CD4-positive, alpha-beta memory T cell (primary cell): ENCODE results near the gene LYRM9. TPM values are rescaled to one million over a fixed set of nuclear protein-coding genes. Genes with fewer than 3 reads are reported as not detected.

Source experiments
- CTCF ChIA-PET: fragments of 350-600 bp; sonication (Branson Sonifier 250); formaldehyde crosslinking; loops from one replicate; lab custom pipeline; 2021; ENCODE audit warnings: inconsistent platforms; ENCODE audit not compliant: partially characterized antibody; lab: Charles Lee
- POLR2A ChIA-PET: fragments of 350-600 bp; sonication (Branson Sonifier 250); formaldehyde crosslinking; loops from one replicate; lab custom pipeline; 2021; ENCODE audit not compliant: partially characterized antibody; lab: Charles Lee
- DNase-seq, 5 donors: peaks; one replicate each; pipeline versions ENCODE4 v3.0.0 to v3.0.0-alpha.2; 2020 to 2022; ENCODE audit warnings: mixed read lengths in 1 of 5
- H3K27ac ChIP-seq: one replicate; pipeline ENCODE4 v1.7.0; 2013; ENCODE audit warnings: low read depth, low read length
- H3K27me3 ChIP-seq: 2 replicates; pipeline ENCODE4 v1.7.0; 2013; ENCODE audit warnings: mild to moderate bottlenecking, low read length, moderate library complexity; ENCODE audit not compliant: insufficient read depth
- H3K36me3 ChIP-seq: 2 replicates; pipeline ENCODE4 v1.7.0; 2013; ENCODE audit warnings: mild to moderate bottlenecking, low read length, moderate library complexity; ENCODE audit not compliant: insufficient read depth
- H3K4me1 ChIP-seq: 2 replicates; pipeline ENCODE4 v1.7.0; 2013; ENCODE audit warnings: mild to moderate bottlenecking, low read length, moderate library complexity; ENCODE audit not compliant: insufficient read depth
- H3K4me3 ChIP-seq, 2 donors: one replicate each; pipeline ENCODE4 v1.7.0; 2013; ENCODE audit warnings: low read length in 2 of 2, mild to moderate bottlenecking in 1 of 2
- H3K9me3 ChIP-seq, 2 donors: one replicate each; pipeline ENCODE4 v1.7.0; 2013; ENCODE audit warnings: low read length in 2 of 2, control low read depth in 1 of 2; ENCODE audit not compliant: control insufficient read depth in 1 of 2
- H3K27ac Mint-ChIP-seq, 7 donors: one replicate each; pipeline ENCODE4 v1.8.0; 2020 to 2021; ENCODE audit warnings: mixed read lengths in 7 of 7, mild to moderate bottlenecking in 6 of 7, inconsistent platforms in 3 of 7, moderate library complexity in 3 of 7
- H3K27me3 Mint-ChIP-seq, 2 donors: one replicate each; pipeline ENCODE4 v1.8.0; 2020 to 2021; ENCODE audit warnings: mixed read lengths in 2 of 2
- H3K36me3 Mint-ChIP-seq, 2 donors: one replicate each; pipeline ENCODE4 v1.8.0; 2020 to 2021; ENCODE audit warnings: mixed read lengths in 2 of 2, inconsistent platforms in 1 of 2, mild to moderate bottlenecking in 1 of 2
- H3K4me1 Mint-ChIP-seq, 4 donors: one replicate each; pipeline ENCODE4 v1.8.0; 2020 to 2021; ENCODE audit warnings: mixed read lengths in 4 of 4, mild to moderate bottlenecking in 1 of 4
- H3K4me3 Mint-ChIP-seq, 8 donors: one replicate each; pipeline ENCODE4 v1.8.0; 2020 to 2021; ENCODE audit warnings: mixed read lengths in 8 of 8, mild to moderate bottlenecking in 7 of 8, moderate library complexity in 6 of 8, inconsistent platforms in 3 of 8
- H3K9me3 Mint-ChIP-seq, 8 donors: one replicate each; pipeline ENCODE4 v1.8.0; 2020 to 2021; ENCODE audit warnings: mixed read lengths in 8 of 8, mild to moderate bottlenecking in 5 of 8, inconsistent platforms in 3 of 8, moderate library complexity in 1 of 8
- intact Hi-C: fragments of 100-400 bp; cut with micrococcal nuclease; formaldehyde crosslinking; loops from one replicate; pipeline ENCODE4 v1.15.1; 2023
- polyA plus RNA-seq, 2 donors: library from polyadenylated mRNA; unstranded; fragments of 300-500 nt; fragmentation: Illumina TruSeq; gene quantifications; one replicate each; pipeline ENCODE4 v1.2.3, GENCODE V29; 2021
- total RNA-seq, 2 experiments: library from RNA; stranded (reverse); gene quantifications; one replicate each; pipeline ENCODE4 v1.2.3, GENCODE V29; 2021

The LYRM9 gene
- total and polyA plus RNA-seq, 4 experiments from 2014 or later, result 10.2 to 19.2 (median 17.7) TPM

DNA sequence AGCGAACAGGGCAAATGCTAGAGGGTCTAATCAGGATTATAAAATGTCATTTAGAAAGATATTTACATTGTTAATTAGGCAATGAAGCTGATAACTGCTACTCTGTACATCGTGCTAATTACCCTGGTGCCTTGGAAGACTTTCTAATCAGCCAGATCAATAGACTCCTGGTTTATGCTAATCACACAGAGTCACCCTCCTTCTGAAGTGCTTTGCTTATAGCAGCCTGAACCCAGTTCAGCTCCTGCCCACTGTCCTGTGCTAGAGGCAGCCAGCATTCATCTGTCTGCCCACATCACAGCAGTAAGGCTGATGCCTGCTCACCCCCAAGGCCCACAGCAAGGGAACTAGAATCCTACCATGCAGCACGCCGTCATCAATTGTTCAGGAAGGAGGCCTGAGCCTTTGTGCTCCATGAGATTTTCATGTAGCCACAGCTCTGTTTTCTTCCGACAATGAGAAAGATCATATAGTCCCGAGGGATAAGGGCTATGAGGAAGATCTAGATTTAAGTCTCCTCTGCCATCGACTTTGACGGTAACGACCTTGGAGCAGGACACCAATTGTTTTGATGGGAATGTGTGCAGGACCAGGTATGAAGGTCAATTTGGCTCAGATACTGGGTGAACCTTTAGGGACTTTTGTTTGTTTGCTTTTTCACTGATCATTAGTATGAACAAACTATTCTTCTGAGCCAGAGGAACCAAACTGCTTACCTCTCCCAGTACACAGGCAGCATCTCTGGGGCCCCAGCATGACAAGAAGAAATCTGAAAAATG lies 12.5 kb upstream of the LYRM9 start:
- no peaks in the 10 kb centered on the region for H3K9me3 ChIP-seq
- H3K27me3 ChIP-seq, result peaks cover 4% of the 10 kb centered on the region
- Mint-ChIP-seq H3K4me3 (no peak overlapping the region), H3K27me3 (peaks cover 11 to 27% of the 10 kb centered on the region in 2 donors), H3K9me3 (no peaks in the 10 kb centered on the region), H3K4me1 (no peaks in the 10 kb centered on the region), H3K27ac (no peak overlapping the region), H3K36me3 (no peaks in the 10 kb centered on the region)
- no peak overlapping the region for H3K27ac ChIP-seq
- H3K36me3 ChIP-seq, result no peaks in the 10 kb centered on the region
- ChIA-PET POLR2A (no interaction called here), CTCF (no interaction called here)
- no peaks in the 10 kb centered on the region for H3K4me1 ChIP-seq
- no peak overlapping the region for H3K4me3 ChIP-seq
- intact Hi-C loops, result no loop called here
- DNase-seq, result no peak

- no peaks in the 10 kb centered on the region for H3K9me3 Mint-ChIP-seq
- H3K27ac Mint-ChIP-seq, result no peak overlapping the region
- no peaks in the 10 kb centered on the region for H3K36me3 ChIP-seq
- intact Hi-C loops, result no loop called here
- H3K9me3 ChIP-seq, result no peaks in the 10 kb centered on the region
- POLR2A ChIA-PET, result no interaction called here
- H3K27me3 Mint-ChIP-seq, result peaks cover 11 to 28% of the 10 kb centered on the region in 2 donors
- no peak overlapping the region for H3K4me3 Mint-ChIP-seq
- no peaks in the 10 kb centered on the region for H3K4me1 Mint-ChIP-seq
- CTCF ChIA-PET, result no interaction called here
- H3K27ac ChIP-seq, result no peak overlapping the region
- H3K4me3 ChIP-seq, result no peak overlapping the region
- no peaks in the 10 kb centered on the region for H3K4me1 ChIP-seq
- no peaks in the 10 kb centered on the region for H3K36me3 Mint-ChIP-seq
- H3K27me3 ChIP-seq, result peaks cover 4% of the 10 kb centered on the region
- no peak for DNase-seq
Observed at GRCh38 chr17:27904534-27905446, 11.6 kb upstream of the LYRM9 start.

GRCh38 chr17:27904114-27904513 lies 10.9 kb upstream of the LYRM9 start:
- Mint-ChIP-seq H3K27me3 (peaks cover 11 to 30% of the 10 kb centered on the region in 2 donors), H3K4me3 (no peak overlapping the region), H3K9me3 (no peaks in the 10 kb centered on the region), H3K4me1 (no peaks in the 10 kb centered on the region), H3K27ac (no peak overlapping the region), H3K36me3 (no peaks in the 10 kb centered on the region)
- no peak overlapping the region for H3K4me3 ChIP-seq
- no peak for DNase-seq
- POLR2A ChIA-PET, result no interaction called here
- H3K27me3 ChIP-seq, result peaks cover 4% of the 10 kb centered on the region
- no peaks in the 10 kb centered on the region for H3K36me3 ChIP-seq
- intact Hi-C loops, result no loop called here
- no peaks in the 10 kb centered on the region for H3K9me3 ChIP-seq
- H3K27ac ChIP-seq, result no peak overlapping the region
- H3K4me1 ChIP-seq, result no peaks in the 10 kb centered on the region
- CTCF ChIA-PET, result no interaction called here

DNA sequence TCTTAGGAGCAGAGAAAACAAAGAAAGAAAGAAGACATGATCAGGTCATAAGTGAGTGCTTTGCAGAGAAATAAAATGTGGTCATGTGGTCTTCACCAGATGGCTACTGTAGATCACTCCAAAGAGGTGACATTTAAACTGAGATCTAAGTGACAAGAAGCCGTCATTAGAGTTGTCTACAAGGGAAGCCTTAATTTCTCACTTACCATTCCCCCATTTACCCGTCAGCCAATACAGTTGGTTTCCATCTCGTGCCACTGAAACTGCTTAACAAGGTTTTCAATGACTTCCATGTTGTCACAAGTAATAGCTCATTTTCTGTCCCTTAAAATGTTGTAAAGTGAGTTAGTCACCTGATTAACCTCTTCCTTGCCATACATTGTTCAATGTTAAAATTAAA lies 6.4 kb upstream of the LYRM9 start:
- Mint-ChIP-seq H3K27ac (no peak overlapping the region), H3K9me3 (no peaks in the 10 kb centered on the region), H3K27me3 (peaks cover 21 to 35% of the 10 kb centered on the region in 2 donors), H3K36me3 (no peaks in the 10 kb centered on the region), H3K4me1 (no peaks in the 10 kb centered on the region), H3K4me3 (no peak overlapping the region)
- Histone ChIP-seq H3K4me3 (no peak overlapping the region), H3K4me1 (no peaks in the 10 kb centered on the region), H3K27ac (no peak overlapping the region), H3K27me3 (peaks cover 7% of the 10 kb centered on the region), H3K9me3 (no peaks in the 10 kb centered on the region), H3K36me3 (no peaks in the 10 kb centered on the region)
- CTCF ChIA-PET, result interaction anchor here (2.0 kb wide), 1 partner anchor 94 kb away, joined by 8 read pairs; no protein-coding TSS in a partner anchor
- DNase-seq, result no peak
- POLR2A ChIA-PET, result no interaction called here
- intact Hi-C loops, result no loop called here

GRCh38 chr17:27898096-27898495 lies 4.9 kb upstream of the LYRM9 start:
- Mint-ChIP-seq H3K4me3 (no peak overlapping the region), H3K27ac (no peak overlapping the region), H3K36me3 (no peaks in the 10 kb centered on the region), H3K4me1 (peaks cover 0 to 9% (median 5%) of the 10 kb centered on the region in 4 donors), H3K9me3 (no peaks in the 10 kb centered on the region), H3K27me3 (peaks cover 15 to 32% of the 10 kb centered on the region in 2 donors)
- Histone ChIP-seq H3K9me3 (no peaks in the 10 kb centered on the region), H3K27me3 (peaks cover 5% of the 10 kb centered on the region), H3K4me3 (no peak overlapping the region), H3K36me3 (no peaks in the 10 kb centered on the region), H3K4me1 (peaks cover 5% of the 10 kb centered on the region), H3K27ac (no peak overlapping the region)
- intact Hi-C loops, result no loop called here
- ChIA-PET POLR2A (no interaction called here), CTCF (no interaction called here)
- no peak for DNase-seq

- Histone ChIP-seq H3K27me3 (peaks cover 3% of the 10 kb centered on the region), H3K4me3 (no peak overlapping the region), H3K4me1 (peaks cover 14% of the 10 kb centered on the region), H3K36me3 (no peaks in the 10 kb centered on the region), H3K9me3 (no peaks in the 10 kb centered on the region), H3K27ac (no peak overlapping the region)
- Mint-ChIP-seq H3K4me1 (peaks cover 4 to 15% (median 10%) of the 10 kb centered on the region in 4 donors), H3K27me3 (peaks cover 15 to 29% of the 10 kb centered on the region in 2 donors), H3K27ac (no peak overlapping the region), H3K4me3 (no peak overlapping the region), H3K36me3 (no peaks in the 10 kb centered on the region), H3K9me3 (no peaks in the 10 kb centered on the region)
- intact Hi-C loops, result no loop called here
- ChIA-PET POLR2A (no interaction called here), CTCF (no interaction called here)
- no peak for DNase-seq
Observed at GRCh38 chr17:27896701-27897100, 3.5 kb upstream of the LYRM9 start.

- Mint-ChIP-seq H3K4me1 (peaks cover 4 to 15% (median 11%) of the 10 kb centered on the region in 4 donors), H3K36me3 (no peaks in the 10 kb centered on the region), H3K27me3 (peaks cover 15 to 29% of the 10 kb centered on the region in 2 donors), H3K4me3 (no peak overlapping the region), H3K27ac (no peak overlapping the region), H3K9me3 (peaks cover 0 to 3% (median 0%) of the 10 kb centered on the region in 8 donors)
- Histone ChIP-seq H3K36me3 (no peaks in the 10 kb centered on the region), H3K4me1 (peaks cover 14% of the 10 kb centered on the region), H3K4me3 (no peak overlapping the region), H3K27me3 (peaks cover 3% of the 10 kb centered on the region), H3K9me3 (no peaks in the 10 kb centered on the region), H3K27ac (no peak overlapping the region)
- intact Hi-C loops, result no loop called here
- DNase-seq, result no peak
- CTCF ChIA-PET, result interaction anchor here (4.8 to 8.2 kb wide), 2 partner anchors 15 to 92 kb away, joined by 86 to 273 read pairs; partner anchors contain the start of gene NOS2
- POLR2A ChIA-PET, result no interaction called here
Observed at GRCh38 chr17:27895940-27896535, 2.9 kb upstream of the LYRM9 start.
